ENCODE measurements around the gene ARVCF. TPM values are rescaled to one million over a fixed set of nuclear protein-coding genes. Genes with fewer than 3 reads are reported as not detected.

Gene ARVCF
- total and polyA plus RNA-seq, 9 of the 15 experiments (the other 6 are each of a cell fraction or from before 2014, with no cell fraction given), result 0.03 to 97.4 (median 15.6) TPM

DNA sequence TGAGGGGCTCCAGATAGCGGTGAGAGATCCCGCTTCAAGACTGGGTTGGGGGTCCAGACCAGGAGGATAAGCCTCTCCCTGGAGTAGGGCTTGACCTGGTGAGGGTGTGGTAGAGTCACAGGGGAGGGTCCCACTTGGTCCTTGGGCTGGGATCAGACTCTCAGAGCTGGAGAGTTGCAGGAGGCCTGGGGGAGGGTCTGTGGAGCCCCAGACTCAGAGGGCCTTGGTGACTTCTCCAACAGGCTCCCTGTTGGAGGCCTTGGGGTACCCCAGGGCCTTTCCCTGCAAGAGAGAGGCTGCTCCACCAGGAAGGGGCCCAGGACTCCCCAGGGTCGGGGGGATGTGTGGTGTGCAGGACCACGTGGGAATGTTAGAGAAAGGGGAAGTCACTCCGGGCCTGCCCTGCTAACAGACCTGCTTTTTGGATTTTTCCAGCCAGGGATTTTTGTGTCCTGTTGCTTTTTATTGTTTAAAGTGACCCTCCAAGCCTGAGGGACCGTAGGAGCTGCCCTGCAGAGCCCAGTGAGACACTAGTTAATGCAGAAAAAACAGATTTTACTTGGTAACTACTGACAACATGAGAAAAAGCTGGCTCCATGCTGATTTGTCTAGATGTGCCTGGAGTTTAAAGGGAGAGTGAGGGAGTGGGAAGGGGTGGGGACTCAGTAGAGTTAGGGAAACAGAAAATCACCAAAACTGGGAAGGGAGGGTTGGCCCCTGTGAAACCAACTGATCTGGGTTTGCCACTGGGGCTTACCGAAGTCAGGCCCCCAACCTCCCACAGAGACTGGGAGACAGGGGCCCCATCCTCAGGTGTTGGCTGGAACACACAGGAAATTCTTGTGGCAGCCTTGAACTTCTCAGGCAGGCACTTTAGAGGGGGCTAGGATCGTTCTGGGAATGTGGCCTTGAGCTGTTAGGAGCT is 74.2 kb downstream of the ARVCF start:
- H3K9me1 ChIP-seq (ENCODE audit: control insufficient read depth, insufficient read depth, low read length), result no peaks in the 10 kb centered on the region
- intact Hi-C loops (cut with micrococcal nuclease), result no loop called here
- 0 out of 2 replicates have a peak, but pooled peaks cover 2% of the 10 kb centered on the region for H3K9me3 ChIP-seq (replicated peaks; ENCODE audit: control insufficient read depth, insufficient read depth, low read depth, low read length)
- peaks cover 40 to 43% of the 10 kb centered on the region in 2 experiments for H3K4me1 ChIP-seq (replicated peaks in 1 of 2; ENCODE audit: control insufficient read depth in 2 of 2, insufficient read depth in 2 of 2, low read length in 2 of 2)
- WGBS (ENCODE audit: insufficient coverage, low coverage, missing lambda C conversion rate), result 2% methylated on average over 8 of the region's 8 CpGs
- peaks cover 1% of the 10 kb centered on the region; the same call in 1 of the 2 replicates for H4K20me1 ChIP-seq (replicated peaks; ENCODE audit: control insufficient read depth, insufficient read depth, low read length)
- ATAC-seq (peak; percentile 54), FAIRE-seq (peak; percentile 51), DNase-seq (ENCODE audit: extremely low read depth in 1 of 4, low spot score in 3 of 4) (peak; percentile 84 to 93 (median 88))
- H2AFZ ChIP-seq (ENCODE audit: low read depth, low read length), result peak overlapping the region; percentile 98
- H3K4me3 ChIP-seq, result peak overlapping the region; percentile 58
- H3K79me2 ChIP-seq (ENCODE audit: control insufficient read depth, insufficient read depth, low read length), result peaks cover 68% of the 10 kb centered on the region
- H3K9ac ChIP-seq (ENCODE audit: insufficient read depth in 1 of 2, low read depth in 2 of 2, low read length in 2 of 2), result peak overlapping the region; percentile 94 to 97
- ChIA-PET POLR2A (interaction anchor here (0.5 to 4.6 kb wide), 32 partner anchors 10 to 749 kb away, joined by 3 to 48 read pairs (median 3); partner anchors contain the start of gene TRMT2A), CTCF (ENCODE audit: low intra/inter-chr PET ratio) (interaction anchor here (0.7 to 0.9 kb wide), 2 partner anchors 212 to 219 kb away, joined by 3 read pairs; partner anchors contain the start of gene GP1BB)
- TSS peak; percentile 66 for BruUV-seq (replicated peaks)
- H3K4me2 ChIP-seq (ENCODE audit: insufficient read depth, low read length), result peak overlapping the region; percentile 96
- H3K36me3 ChIP-seq (ENCODE audit: control insufficient read depth, insufficient read depth, low read length), result peaks cover 36% of the 10 kb centered on the region
- in situ Hi-C loops (cut with MboI), result no loop called here
- H3K27me3 ChIP-seq (ENCODE audit: control insufficient read depth in 2 of 2, insufficient read depth in 2 of 2, low read length in 2 of 2), result no peaks in the 10 kb centered on the region; a peak in 1 of 5 replicates
- H3K27ac ChIP-seq (ENCODE audit: extremely low read depth, low read depth, low read length), result peak overlapping the region; percentile 88
- TF ChIP-seq LCOR (CRISPR knock-in tag; IDR thresholded peaks at IDR 0.05), result no peak
- TF ChIP-seq, protein P1, sequence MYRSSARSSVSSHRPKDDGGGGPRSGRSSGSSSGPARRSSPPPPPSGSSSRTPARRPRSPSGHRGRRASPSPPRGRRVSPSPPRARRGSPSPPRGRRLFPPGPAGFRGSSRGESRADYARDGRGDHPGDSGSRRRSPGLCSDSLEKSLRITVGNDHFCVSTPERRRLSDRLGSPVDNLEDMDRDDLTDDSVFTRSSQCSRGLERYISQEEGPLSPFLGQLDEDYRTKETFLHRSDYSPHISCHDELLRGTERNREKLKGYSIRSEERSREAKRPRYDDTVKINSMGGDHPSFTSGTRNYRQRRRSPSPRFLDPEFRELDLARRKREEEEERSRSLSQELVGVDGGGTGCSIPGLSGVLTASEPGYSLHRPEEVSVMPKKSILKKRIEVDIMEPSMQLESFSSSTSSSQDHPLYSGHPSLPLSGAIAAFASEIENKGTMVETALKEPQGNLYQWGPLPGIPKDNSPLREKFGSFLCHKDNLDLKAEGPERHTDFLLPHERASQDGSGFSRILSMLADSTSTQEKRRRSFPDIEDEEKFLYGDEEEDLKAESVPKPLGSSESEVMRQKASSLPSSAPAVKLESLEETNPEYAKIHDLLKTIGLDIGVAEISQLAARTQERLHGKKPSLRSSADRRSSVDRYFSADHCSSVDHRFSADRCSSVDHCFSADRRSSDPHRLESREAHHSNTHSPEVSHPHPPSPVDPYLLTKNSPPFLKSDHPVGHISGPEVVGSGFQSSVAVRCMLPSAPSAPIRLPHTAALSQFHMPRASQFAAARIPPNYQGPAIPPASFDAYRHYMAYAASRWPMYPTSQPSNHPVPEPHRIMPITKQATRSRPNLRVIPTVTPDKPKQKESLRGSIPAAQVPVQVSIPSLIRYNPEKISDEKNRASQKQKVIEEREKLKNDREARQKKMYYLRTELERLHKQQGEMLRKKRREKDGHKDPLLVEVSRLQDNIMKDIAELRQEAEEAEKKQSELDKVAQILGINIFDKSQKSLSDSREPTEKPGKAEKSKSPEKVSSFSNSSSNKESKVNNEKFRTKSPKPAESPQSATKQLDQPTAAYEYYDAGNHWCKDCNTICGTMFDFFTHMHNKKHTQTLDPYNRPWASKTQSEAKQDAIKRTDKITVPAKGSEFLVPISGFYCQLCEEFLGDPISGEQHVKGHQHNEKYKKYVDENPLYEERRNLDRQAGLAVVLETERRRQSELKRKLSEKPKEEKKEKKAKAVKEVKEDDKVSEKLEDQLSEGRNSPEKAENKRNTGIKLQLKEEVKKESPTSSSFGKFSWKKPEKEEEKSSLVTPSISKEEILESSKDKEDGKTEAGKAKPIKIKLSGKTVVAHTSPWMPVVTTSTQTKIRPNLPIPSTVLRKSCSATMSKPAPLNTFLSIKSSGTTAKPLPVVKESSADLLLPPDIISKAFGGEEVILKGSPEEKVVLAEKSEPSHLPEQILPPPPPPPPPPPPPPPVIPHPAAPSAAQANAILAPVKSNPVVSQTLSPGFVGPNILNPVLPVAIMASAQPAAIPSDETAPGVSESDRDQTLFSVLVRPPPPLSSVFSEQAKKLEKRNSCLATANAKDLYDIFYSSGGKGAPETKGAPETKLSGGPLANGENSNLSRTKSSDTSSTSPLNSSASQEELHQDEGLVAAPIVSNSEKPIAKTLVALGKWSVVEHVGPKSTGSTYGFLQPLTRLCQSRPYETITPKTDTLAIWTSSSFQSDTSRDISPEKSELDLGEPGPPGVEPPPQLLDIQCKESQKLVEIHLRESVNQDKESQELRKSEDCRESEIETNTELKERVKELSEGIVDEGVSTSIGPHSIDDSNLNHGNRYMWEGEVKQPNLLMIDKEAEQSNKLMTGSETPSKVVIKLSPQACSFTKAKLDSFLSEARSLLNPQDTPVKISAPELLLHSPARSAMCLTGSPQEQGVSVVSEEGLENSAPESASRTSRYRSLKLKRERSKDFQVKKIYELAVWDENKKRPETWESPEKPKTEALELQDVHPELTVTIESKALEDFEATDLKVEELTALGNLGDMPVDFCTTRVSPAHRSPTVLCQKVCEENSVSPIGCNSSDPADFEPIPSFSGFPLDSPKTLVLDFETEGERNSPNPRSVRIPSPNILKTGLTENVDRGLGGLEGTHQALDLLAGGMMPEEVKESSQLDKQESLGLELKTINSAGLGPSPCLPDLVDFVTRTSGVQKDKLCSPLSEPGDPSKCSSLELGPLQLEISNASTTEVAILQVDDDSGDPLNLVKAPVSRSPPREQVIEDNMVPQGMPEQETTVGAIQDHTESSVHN (IDR thresholded peaks at IDR 0.05; ENCODE audit: borderline replicate concordance in 1 of 2, low read depth in 1 of 2), result no peak
- TF ChIP-seq, protein P2, sequence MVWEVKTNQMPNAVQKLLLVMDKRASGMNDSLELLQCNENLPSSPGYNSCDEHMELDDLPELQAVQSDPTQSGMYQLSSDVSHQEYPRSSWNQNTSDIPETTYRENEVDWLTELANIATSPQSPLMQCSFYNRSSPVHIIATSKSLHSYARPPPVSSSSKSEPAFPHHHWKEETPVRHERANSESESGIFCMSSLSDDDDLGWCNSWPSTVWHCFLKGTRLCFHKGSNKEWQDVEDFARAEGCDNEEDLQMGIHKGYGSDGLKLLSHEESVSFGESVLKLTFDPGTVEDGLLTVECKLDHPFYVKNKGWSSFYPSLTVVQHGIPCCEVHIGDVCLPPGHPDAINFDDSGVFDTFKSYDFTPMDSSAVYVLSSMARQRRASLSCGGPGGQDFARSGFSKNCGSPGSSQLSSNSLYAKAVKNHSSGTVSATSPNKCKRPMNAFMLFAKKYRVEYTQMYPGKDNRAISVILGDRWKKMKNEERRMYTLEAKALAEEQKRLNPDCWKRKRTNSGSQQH (CRISPR knock-in tag; IDR thresholded peaks at IDR 0.05), result no peak; the same call in none of the 2 replicates
- TF ChIP-seq, protein P3, sequence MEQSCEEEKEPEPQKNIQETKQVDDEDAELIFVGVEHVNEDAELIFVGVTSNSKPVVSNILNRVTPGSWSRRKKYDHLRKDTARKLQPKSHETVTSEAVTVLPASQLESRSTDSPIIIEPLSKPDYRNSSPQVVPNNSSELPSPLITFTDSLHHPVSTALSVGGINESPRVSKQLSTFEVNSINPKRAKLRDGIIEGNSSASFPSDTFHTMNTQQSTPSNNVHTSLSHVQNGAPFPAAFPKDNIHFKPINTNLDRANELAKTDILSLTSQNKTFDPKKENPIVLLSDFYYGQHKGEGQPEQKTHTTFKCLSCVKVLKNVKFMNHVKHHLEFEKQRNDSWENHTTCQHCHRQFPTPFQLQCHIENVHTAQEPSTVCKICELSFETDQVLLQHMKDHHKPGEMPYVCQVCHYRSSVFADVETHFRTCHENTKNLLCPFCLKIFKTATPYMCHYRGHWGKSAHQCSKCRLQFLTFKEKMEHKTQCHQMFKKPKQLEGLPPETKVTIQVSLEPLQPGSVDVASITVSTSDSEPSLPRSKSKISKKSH (CRISPR knock-in tag; IDR thresholded peaks at IDR 0.05), result no peak
- TF ChIP-seq, protein P4, sequence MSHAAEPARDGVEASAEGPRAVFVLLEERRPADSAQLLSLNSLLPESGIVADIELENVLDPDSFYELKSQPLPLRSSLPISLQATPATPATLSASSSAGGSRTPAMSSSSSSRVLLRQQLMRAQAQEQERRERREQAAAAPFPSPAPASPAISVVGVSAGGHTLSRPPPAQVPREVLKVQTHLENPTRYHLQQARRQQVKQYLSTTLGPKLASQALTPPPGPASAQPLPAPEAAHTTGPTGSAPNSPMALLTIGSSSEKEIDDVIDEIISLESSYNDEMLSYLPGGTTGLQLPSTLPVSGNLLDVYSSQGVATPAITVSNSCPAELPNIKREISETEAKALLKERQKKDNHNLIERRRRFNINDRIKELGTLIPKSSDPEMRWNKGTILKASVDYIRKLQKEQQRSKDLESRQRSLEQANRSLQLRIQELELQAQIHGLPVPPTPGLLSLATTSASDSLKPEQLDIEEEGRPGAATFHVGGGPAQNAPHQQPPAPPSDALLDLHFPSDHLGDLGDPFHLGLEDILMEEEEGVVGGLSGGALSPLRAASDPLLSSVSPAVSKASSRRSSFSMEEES (CRISPR knock-in tag; IDR thresholded peaks at IDR 0.05), result peak; percentile 35

All from K562 (cell line).